Esophagus squamous epithelium (tissue), 4 donors: ENCODE data around the gene ATAD3A.
"Not testable (repeated sequence)": the region's sequence is repeated elsewhere in the genome, so short reads cannot be mapped to it uniquely, and the experiment has no call there.

Experiments used
- CTCF ChIP-seq, 6 experiments: fragments of 450-650 bp in 4 of 6; fragments of 200-600 bp in 2 of 6; sonication (generic) in 2 of 6; IDR thresholded peaks; one replicate each; pipeline ENCODE4 v1.5.1; 2016 to 2019; ENCODE audit warnings: antibody characterized with exemption in 6 of 6, mild to moderate bottlenecking in 4 of 6, moderate library complexity in 4 of 6
- POLR2A ChIP-seq, 4 donors: fragments of 450-650 bp; IDR thresholded peaks; one replicate each; pipeline ENCODE4 v1.6.1; 2017; ENCODE audit warnings: antibody characterized with exemption in 4 of 4, mild to moderate bottlenecking in 4 of 4, moderate library complexity in 3 of 4

- TF ChIP-seq CTCF, POLR2A (IDR thresholded peaks at IDR 0.05): not testable (repeated sequence)
Observed at GRCh38 chr1:1476011-1476410, 36.0 kb upstream of the ATAD3A start.
